ENCODE results near the gene CLCN2.

Gene CLCN2

DNA sequence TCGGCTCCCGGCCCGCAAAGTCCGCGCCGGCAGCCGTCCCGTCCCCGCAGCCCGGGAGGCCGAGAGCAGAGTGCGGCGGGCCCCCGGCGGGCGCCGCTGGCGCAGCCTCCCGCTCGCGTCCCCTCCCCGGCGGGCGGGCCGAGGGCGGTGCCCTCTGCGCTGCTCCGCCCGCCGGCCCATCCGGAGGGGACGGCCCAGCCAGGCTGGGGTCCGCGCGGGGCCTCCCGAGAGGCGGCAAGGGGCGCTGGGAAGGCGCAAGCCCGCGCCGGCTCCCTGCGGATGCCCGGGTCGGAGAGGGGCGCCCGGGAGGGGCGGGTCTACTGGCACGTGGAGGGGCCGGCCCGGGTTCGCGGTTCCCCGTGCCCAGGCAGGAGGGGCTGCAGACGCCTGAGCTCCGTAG lies at the start of gene CLCN2, which contains the start of gene POLR2H:
TSS of gene CLCN2 (minus strand) at position 74 of the 400 bp plus-strand sequence. CDS start 126 bp downstream, outside the sequence.
TSS of gene POLR2H (plus strand) at position 179 of the 400 bp plus-strand sequence. CDS start 1,783 bp downstream, outside the sequence.
- no peak for DNase-seq (ENCODE audit: low read depth, low spot score)

DNA sequence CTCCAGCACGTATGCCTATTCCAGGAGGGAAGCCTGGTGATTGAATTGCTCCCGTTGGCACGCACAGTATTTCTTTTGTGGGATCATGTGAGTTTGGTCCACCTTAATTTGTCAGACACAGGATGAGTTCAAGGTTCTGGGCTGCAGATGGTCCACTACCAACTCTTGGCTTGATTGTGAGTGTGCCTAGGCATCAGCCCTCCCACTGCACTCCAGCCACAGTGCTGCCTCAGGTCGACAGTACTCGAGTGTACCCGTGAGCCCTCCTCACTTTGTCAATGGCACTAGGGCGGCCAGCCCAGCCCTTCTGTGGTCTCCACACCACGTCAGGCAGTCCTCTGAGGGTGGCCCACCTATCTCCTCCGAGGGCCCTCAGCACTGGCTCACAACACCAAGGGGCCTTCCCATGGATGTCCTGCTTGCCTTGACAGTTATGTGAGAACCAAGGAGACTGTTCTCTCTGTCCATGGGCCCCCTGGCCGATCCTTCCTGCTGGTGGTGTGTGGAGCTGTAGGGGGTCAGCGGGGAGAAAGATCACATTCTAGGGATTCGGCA lies 48.6 kb upstream of the CLCN2 start:
- no peak for DNase-seq (ENCODE audit: low read depth, low spot score)

DNA sequence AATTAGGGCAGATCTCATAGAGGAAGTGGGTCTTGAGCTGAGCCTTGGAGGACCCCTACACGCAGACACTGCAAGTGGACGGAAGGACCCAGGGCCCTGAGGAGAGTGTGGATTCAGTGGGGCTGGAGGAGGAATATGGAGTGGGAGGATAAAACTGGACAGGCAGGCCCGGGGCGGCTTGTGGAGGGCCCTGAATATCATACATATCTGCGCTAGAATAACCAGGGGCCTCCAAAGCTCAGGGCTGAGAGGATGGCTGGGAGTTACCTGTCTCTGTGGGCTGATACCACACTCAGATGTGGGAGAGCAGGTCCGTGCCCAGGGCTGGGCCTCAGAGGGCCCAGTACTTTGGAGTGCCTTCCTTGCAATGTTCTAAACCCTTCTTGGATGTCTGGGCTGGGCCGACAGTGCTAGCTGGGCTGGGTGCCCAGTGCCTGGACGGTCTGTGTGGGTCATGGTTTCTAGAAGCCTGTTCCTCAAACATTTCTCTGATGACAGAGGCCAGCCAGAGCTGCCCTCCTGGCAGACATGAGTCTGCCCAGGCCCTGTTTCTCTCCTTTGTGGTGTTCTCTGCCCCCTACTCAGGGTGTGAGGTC lies 48.0 kb upstream of the CLCN2 start:
- DNase-seq (ENCODE audit: low read depth, low spot score) = no peak

DNA sequence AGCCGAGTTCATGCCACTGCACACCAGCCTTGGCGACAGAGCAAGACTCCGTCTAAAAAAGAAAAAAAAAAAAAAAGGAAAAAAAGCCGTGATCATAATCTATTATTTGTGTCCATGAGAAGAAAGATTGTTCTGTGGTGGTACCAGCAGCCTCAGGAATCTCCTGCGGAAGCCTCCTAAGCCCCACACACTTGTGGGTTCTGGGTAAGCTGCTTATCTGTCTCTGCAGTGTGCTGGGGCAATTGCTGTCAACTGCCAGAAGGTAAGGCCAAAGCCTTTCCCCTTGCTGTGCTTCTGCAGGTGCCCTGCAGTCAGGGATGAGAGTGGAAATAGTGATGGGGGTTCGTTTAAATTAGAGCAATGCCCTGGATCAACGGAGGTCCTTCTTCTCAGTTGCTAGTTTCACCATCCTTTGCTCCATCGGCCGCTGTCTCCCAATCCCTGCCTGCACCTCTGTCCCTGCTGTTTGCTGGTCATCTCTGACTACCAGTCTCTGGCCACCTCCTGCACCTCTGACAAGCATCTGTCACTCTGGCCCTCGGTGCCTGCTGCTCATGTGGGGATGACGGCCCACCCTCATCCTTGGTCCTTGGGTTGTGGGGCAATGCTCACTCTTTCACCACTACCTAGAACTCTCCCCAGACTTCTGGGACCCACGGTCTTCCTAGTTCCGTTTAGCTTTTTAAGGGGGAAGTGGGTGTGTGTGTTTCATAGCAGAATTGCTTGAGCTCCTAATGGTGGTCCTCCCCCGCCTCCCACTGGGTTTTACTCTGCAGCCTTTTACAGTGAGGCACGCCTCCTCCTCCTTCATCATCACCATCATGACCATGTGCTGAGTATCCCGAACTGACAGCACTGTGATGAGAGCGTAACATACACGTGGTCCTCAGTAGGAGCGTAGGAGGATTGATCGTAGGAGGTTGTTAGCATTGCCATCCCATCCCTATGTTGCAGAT lies 43.9 kb upstream of the CLCN2 start:
- no peak for DNase-seq (ENCODE audit: low read depth, low spot score)

DNA sequence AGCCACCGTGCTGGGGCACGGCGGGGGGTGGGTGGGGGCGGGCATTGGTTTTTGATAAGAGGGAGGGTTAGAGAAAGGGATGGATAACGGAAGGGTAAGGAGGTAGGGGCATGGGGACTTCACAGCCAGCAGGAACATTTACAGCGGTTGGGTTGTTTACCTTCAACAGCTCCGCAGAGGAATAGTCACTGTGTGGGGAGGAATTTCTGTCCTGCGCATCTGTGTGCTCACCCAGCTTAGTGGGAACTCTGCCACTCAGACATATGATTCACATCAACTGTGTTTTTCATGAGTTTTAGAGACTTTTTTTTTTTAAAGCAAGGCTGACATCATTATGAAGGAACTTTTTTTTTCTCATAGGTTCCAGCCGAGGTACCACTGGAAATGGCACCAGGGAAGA lies 38.0 kb upstream of the CLCN2 start:
- DNase-seq (ENCODE audit: low read depth, low spot score) = peak; percentile 75

DNA sequence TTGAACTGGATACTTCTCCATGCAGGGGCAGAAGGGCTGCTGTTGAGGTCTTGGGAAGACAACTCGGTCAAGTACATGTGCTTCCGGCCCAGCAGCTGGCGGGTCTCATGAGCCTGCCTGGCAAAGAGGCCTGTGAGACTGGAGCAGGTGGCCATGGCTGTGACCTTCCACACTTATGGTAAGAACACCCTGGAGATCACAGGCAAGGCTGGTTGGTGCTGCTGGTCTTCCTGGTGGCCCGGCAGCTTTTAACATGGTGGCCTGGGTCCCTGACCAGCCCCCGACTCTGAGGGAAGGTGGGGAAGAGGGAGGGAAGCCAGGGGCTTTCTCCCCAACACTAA lies 33.9 kb upstream of the CLCN2 start:
- DNase-seq (ENCODE audit: low read depth, low spot score) = no peak

DNA sequence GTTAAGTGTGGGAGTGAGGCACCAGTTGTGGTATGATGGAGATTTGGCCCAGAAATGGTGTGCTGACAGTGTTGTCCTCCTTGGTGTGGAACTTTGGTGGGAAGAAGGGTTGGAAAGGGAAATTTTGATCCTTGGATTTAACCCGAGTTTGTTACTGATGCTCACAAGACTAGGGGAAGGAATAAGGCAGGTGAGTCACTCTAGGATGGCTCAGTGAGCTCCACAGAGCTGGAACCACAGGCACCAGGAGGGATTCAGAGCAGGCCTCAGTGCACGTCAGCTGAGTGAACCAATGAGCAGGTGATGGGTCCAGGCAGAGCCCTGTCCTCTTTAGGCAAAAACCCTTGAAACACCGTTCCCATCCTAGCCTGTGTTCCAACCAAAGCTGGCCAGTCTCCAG lies 29.9 kb upstream of the CLCN2 start:
- no peak for DNase-seq (ENCODE audit: low read depth, low spot score)

DNA sequence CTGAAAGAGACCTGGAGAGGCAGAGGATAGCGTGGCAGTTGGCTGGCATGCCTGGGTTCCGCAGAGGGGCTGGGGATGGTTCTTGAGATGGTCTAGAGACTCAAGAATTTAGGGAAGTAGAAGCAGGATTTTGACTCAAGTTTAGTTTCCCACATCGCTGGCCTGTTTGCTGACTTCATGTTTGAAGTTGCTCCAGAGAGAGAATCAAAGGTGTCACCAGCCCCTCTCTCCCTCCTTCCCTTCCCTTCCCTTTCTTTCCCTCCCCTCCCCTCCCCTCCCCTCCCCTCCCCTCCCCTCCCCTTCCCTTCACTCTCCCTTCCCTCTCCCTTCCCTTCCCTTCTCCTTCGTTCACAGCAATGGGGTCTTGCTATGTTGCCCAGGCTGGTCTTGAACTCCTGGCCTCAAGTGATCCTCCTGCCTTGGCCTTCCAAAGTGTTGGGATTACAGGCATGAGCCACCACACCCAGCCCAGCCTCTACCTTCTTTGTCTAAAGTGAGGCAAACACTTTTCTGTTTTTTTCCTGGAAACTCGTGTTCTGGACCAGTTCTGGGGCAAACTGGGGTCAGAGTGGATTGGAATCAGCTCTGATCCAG lies 28.6 kb upstream of the CLCN2 start:
- no peak for DNase-seq (ENCODE audit: low read depth, low spot score)

DNA sequence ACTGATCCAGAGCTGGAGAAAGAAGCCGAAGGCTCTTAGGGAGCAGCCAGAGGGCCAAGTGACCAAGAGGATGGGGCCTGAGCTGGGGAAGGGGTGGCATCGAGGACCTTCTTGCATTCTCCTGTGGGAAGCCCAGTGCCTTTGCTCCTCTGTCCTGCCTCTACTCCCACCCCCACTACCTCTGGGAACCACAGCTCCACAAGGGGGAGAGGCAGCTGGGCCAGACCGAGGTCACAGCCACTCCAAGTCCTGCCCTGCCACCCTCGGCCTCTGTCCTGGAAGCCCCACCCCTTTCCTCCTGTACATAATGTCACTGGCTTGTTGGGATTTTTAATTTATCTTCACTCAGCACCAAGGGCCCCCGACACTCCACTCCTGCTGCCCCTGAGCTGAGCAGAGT lies 28.0 kb upstream of the CLCN2 start:
- DNase-seq (ENCODE audit: low read depth, low spot score) = no peak

DNA sequence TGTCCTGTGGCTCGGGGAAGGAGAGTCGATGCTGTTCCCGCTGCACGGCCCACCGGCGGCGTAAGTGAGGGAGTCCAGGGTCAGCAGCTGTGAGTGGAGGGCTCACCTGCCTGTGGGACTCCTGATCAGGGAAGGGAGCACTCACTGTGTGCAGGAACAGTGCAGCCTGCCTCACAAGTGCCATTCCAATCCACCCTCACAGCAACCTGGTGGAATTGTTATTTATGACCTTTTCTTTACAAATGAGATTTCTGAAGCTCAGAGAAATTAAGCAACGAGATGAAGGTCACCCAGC lies 27.5 kb upstream of the CLCN2 start:
- DNase-seq (ENCODE audit: low read depth, low spot score) = no peak

DNA sequence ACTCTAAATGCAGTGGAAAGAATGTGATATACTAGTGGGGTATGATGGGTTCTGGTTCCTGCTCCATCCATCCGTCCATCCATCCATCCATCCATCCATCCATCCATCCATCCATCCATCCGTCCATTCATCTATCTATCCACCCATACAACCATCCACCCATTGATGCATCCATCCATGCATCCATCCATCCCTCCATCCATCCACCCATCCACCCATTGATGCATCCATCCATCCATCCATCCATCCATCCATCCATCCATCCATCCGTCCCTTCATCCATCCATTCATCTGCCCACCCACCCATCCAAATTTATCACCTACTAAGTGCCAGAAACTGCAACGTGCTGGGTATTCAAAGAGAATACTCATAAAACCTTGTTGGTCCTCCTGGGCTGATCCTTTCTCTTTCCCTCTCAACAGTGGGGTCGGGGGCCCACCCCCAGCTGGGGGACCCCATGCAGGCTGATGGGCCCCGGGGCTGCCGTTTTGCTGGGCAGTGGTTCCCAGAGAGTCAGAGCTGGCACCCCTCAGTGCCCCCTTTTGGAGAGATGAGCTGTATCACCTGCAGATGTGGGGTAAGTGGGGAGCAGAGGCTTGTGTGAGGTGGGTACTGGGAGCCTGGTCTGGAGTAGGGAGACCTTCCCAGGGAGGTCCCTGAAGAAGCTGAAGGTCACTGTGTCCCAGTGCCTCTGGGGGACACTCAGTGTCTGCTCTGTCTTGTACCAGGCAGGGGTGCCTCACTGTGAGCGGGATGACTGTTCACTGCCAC lies 26.9 kb upstream of the CLCN2 start:
- no peak for DNase-seq (ENCODE audit: low read depth, low spot score)

DNA sequence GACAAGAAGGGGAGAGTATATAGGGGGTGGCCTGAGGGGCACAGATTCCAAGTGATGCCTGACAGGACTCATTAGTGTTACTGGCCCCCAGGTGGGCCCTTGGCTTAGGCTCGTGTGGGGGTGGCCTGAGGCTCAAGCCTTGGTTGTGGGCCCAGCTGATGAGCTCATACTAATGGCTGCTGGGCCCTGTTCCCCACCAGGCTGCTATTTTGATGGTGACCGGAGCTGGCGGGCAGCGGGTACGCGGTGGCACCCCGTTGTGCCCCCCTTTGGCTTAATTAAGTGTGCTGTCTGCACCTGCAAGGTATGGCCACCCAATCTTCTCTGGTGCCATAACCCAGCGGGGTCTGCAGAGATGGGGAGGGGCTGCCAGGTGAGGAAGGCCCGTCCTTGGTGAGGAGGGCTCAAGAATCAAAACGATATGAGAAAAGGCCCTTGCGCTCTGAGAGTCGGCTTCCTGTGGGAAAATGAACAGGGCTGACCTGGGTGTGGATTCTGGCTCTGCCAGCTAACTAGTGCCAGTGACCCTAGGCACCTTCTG lies 25.8 kb upstream of the CLCN2 start:
- no peak for DNase-seq (ENCODE audit: low read depth, low spot score)

DNA sequence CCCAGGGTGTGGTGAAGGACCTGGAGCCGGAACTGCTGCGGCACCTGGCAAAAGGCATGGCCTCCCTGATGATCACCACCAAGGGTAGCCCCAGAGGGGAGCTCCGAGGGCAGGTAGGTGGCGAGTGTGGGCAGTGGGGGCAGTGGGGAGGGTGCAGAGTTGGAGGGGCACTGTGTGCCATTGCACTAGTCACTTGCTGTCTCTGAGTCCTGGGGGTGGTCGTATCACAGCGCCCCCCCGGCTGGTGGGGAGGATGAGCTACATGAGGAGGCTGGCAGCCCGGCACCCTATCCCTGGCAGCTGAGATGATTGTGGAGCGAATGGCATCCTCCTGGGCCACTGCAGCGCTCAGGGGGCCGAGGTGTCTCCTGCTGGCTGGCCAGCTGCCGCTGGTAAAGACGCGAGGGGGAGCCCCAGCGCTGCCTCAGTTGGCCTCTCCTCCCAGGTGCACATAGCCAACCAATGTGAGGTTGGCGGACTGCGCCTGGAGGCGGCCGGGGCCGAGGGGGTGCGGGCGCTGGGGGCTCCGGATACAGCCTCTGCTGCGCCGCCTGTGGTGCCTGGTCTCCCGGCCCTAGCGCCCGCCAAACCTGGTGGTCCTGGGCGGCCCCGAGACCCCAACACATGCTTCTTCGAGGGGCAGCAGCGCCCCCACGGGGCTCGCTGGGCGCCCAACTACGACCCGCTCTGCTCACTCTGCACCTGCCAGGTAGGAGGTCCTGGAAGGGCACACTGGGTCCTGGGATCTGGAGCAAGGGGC lies 24.8 kb upstream of the CLCN2 start:
- no peak for DNase-seq (ENCODE audit: low read depth, low spot score)

DNA sequence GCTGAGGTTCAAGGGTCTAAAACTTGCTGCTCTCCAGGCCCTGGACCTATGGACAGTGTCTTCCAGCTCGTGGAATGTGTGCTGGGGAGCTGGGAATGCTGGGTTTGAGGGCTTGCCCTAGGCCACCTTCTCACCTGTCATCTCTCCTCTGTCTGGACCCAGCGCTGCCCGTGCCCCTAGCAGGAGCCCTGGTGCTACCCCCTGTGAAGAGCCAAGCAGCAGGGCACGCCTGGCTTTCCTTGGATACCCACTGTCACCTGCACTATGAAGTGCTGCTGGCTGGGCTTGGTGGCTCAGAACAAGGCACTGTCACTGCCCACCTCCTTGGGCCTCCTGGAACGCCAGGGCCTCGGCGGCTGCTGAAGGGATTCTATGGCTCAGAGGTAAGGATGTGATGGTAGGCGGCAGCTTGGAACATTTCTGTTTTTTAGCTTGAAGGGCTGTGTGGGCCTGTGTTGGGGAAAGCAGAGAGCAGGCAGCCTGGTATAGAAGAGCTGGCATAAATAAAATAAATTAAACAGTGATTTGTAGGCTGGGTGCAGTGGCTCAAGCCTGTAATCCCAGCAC lies 23.5 kb upstream of the CLCN2 start:
- no peak for DNase-seq (ENCODE audit: low read depth, low spot score)

DNA sequence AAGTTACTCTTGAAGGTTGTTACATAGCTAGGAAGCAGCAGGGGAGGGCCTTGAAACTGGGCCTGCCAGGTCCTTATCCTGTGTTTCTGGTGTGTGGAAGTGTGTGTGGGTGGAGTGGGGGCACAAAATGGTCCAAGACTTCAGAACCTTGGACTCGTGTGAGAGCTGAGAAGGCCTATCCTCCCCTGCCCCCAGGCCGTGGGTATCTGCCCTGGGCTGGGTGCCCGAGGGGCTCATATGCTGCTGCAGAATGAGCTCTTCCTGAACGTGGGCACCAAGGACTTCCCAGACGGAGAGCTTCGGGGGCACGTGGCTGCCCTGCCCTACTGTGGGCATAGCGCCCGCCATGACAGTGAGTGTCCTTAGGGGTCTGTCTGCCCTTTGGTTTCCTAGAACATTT lies 22.9 kb upstream of the CLCN2 start:
- DNase-seq (ENCODE audit: low read depth, low spot score) = no peak

DNA sequence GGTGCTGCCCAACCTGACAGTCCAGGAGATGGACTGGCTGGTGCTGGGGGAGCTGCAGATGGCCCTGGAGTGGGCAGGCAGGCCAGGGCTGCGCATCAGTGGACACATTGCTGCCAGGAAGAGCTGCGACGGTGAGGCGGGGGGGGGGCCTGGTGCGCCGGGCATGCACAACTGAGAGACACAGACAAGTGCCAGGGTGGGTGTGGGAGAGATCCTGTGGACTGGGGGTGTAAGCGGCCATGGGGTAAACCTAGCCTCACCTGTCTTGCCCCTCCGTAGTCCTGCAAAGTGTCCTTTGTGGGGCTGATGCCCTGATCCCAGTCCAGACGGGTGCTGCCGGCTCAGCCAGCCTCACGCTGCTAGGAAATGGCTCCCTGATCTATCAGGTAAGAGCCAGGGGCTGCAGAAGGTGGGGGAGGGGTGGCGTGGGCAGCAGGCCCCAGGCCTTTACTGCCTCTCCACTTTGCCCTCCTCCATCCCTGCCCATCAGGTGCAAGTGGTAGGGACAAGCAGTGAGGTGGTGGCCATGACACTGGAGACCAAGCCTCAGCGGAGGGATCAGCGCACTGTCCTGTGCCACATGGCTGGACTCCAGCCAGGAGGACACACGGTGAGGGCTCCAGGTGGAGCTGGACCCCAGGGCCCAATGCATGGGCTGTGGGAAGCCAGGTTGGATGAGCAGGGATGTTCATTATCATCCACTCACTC lies 21.8 kb upstream of the CLCN2 start:
- no peak for DNase-seq (ENCODE audit: low read depth, low spot score)

DNA sequence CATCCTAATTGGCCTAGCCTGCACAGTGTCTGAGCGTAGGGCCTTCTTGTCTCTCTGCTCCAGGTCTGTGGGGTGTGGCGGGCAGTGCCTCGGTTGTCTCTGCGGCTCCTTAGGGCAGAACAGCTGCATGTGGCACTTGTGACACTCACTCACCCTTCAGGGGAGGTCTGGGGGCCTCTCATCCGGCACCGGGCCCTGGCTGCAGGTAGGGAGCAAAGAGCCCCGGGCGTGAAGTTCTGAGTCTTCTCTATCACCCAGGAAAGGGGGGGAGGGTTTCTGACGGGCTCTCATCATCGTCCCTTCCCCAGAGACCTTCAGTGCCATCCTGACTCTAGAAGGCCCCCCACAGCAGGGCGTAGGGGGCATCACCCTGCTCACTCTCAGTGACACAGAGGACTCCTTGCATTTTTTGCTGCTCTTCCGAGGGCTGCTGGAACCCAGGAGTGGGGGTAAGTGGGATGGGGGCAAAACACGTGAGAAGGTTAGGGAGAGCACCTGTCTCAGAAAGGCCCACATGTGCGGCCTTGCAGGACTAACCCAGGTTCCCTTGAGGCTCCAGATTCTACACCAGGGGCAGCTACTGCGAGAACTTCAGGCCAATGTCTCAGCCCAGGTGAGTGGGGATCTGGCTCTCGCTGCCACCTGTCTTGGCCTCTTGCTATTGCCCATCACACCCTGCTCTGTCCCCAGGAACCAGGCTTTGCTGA lies 21.1 kb upstream of the CLCN2 start:
- DNase-seq (ENCODE audit: low read depth, low spot score) = no peak

DNA sequence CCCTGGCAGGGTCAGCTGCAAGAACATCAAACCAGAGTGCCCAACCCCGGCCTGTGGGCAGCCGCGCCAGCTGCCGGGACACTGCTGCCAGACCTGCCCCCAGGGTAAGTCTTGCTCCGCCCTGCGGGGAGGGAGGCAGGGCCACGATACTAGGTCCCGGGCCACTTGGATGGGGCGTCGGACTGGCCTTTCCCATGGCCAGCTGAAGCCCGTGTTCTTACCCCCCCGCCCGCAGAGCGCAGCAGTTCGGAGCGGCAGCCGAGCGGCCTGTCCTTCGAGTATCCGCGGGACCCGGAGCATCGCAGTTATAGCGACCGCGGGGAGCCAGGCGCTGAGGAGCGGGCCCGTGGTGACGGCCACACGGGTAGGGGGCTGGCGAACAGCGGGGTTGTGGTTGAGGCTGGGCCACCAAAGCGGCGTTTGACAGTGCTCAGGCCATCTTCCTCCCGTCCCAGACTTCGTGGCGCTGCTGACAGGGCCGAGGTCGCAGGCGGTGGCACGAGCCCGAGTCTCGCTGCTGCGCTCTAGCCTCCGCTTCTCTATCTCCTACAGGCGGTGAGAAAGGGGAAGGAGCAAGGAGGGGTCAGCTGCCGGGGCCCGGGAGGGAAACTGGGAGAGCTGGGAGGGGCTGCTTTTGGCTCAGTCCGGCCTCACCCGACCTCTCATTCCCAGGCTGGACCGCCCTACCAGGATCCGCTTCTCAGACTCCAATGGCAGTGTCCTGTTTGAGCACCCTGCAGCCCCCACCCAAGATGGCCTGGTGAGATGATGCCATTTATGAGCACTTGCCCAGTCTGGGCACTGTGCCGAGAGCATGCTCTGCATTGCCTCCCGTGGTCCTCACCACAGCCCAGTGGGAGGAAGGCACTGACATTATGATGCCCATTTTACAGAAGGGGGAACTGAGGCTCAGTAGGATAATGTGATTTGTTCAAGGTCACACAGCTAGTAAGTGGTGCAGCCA lies 20.1 kb upstream of the CLCN2 start:
- no peak for DNase-seq (ENCODE audit: low read depth, low spot score)
